B cell (primary cell): ENCODE measurements around the gene NACAD. TPM values are rescaled to one million over a fixed set of nuclear protein-coding genes. Genes with fewer than 3 reads are reported as not detected.

Experiments
- ATAC-seq: fragments of 200-7000 bp; cut with Tn5 transposase; one replicate; pipeline ENCODE4 v1.10.0; 2021; ENCODE audit warnings: low read depth, mild to moderate bottlenecking, moderate number of reproducible peaks, moderate library complexity
- CTCF ChIA-PET: fragments of 350-600 bp; sonication (Branson Sonifier 250); formaldehyde crosslinking; loops from one replicate; lab custom pipeline; 2021; ENCODE audit warnings: antibody characterized with exemption, inconsistent platforms; lab: Charles Lee
- POLR2A ChIA-PET: fragments of 350-600 bp; sonication (Branson Sonifier 250); formaldehyde crosslinking; loops from one replicate; lab custom pipeline; 2021; ENCODE audit warnings: antibody characterized with exemption; lab: Charles Lee
- DNase-seq: peaks from one replicate; pipeline ENCODE4 v3.0.0; 2013
- H2AFZ ChIP-seq: 2 replicates; pipeline ENCODE4 v1.6.1; 2012; ENCODE audit warnings: mild to moderate bottlenecking, low read depth, low read length; ENCODE audit not compliant: insufficient read depth, poor library complexity, severe bottlenecking
- H3K27ac ChIP-seq, 2 donors: 1 replicate in 1 of 2; 2 replicates in 1 of 2; pipeline ENCODE4 v1.5.1; 2012 to 2013; ENCODE audit warnings: low read length in 2 of 2, mild to moderate bottlenecking in 2 of 2, moderate library complexity in 1 of 2
- H3K27me3 ChIP-seq, 4 experiments: fragments of 200-600 bp in 1 of 4; sonication (generic) in 1 of 4; replicated peaks in 1 of 4; 1 replicate in 2 of 4; 2 replicates in 2 of 4; pipeline versions ENCODE4 v1.6.1 to v1.7.0; 2013 to 2016; ENCODE audit warnings: low read length in 3 of 4, mild to moderate bottlenecking in 2 of 4, mixed read lengths in 1 of 4, moderate library complexity in 1 of 4; ENCODE audit not compliant: insufficient read depth in 4 of 4, control insufficient read depth in 3 of 4; ENCODE audit errors: control extremely low read depth in 1 of 4
- H3K36me3 ChIP-seq, 2 experiments: replicated peaks in 1 of 2; 1 replicate in 1 of 2; 2 replicates in 1 of 2; pipeline versions ENCODE4 v1.6.1 to v1.7.1; 2013; ENCODE audit warnings: low read length in 1 of 2; ENCODE audit not compliant: insufficient read depth in 2 of 2, control insufficient read depth in 1 of 2; ENCODE audit errors: control extremely low read depth in 1 of 2, extremely low read depth in 1 of 2
- H3K4me1 ChIP-seq, 2 donors: fragments of 200-600 bp in 1 of 2; sonication (generic) in 1 of 2; 1 replicate in 1 of 2; 2 replicates in 1 of 2; pipeline versions ENCODE4 v1.5.1 to v1.6.1; 2013 to 2017; ENCODE audit warnings: low read length in 2 of 2; ENCODE audit not compliant: control insufficient read depth in 2 of 2, insufficient read depth in 2 of 2
- H3K4me2 ChIP-seq: replicated peaks from 2 replicates; pipeline ENCODE3; 2012; ENCODE audit warnings: mild to moderate bottlenecking, low read depth, low read length; ENCODE audit not compliant: poor library complexity, severe bottlenecking
- H3K4me3 ChIP-seq, 5 experiments: fragments of 200-600 bp in 1 of 5; sonication (generic) in 1 of 5; 1 replicate in 3 of 5; 2 replicates in 2 of 5; pipeline versions ENCODE4 v1.5.1 to v1.7.0; 2011 to 2016; ENCODE audit warnings: low read length in 4 of 5, mild to moderate bottlenecking in 4 of 5, low read depth in 2 of 5, control low read depth in 1 of 5, moderate library complexity in 1 of 5; ENCODE audit not compliant: insufficient read depth in 1 of 5; ENCODE audit errors: control extremely low read depth in 1 of 5, extremely low read depth in 1 of 5
- H3K79me2 ChIP-seq: fragments of 200-600 bp; sonication (generic); one replicate; pipeline ENCODE4 v1.6.0; 2016; ENCODE audit warnings: low read length; ENCODE audit not compliant: control insufficient read depth, insufficient read depth
- H3K9ac ChIP-seq: fragments of 200-600 bp; sonication (generic); 2 replicates; pipeline ENCODE4 v1.6.1; 2017; ENCODE audit warnings: mild to moderate bottlenecking, low read length, moderate library complexity
- H3K9me3 ChIP-seq, 3 donors: one replicate each; pipeline versions ENCODE4 v1.6.1 to v1.7.1; 2013; ENCODE audit warnings: low read length in 2 of 3; ENCODE audit not compliant: control insufficient read depth in 2 of 3, insufficient read depth in 1 of 3; ENCODE audit errors: control extremely low read depth in 1 of 3
- H4K20me1 ChIP-seq: 2 replicates; pipeline ENCODE4 v1.6.0; 2012; ENCODE audit warnings: mild to moderate bottlenecking, low read length; ENCODE audit not compliant: insufficient read depth, control insufficient read depth, poor library complexity, severe bottlenecking
- H3K27ac Mint-ChIP-seq: one replicate; pipeline ENCODE4 v1.8.0; 2021; ENCODE audit warnings: mixed read lengths
- H3K27me3 Mint-ChIP-seq: one replicate; pipeline ENCODE4 v1.8.0; 2021; ENCODE audit warnings: mixed read lengths
- H3K4me1 Mint-ChIP-seq: one replicate; pipeline ENCODE4 v1.8.0; 2021; ENCODE audit warnings: mixed read lengths
- H3K4me3 Mint-ChIP-seq: one replicate; pipeline ENCODE4 v1.8.0; 2021; ENCODE audit warnings: mixed read lengths
- H3K9me3 Mint-ChIP-seq: one replicate; pipeline ENCODE4 v1.8.0; 2022; ENCODE audit warnings: mixed read lengths; ENCODE audit not compliant: insufficient read depth
- EZH2 ChIP-seq: IDR thresholded peaks from 2 replicates; pipeline ENCODE4 v1.6.1; 2012; ENCODE audit warnings: borderline replicate concordance, low read depth, mild to moderate bottlenecking, moderate library complexity, low read length; ENCODE audit not compliant: insufficient read depth, poor library complexity, severe bottlenecking
- WGBS: methylation state at CpG from one replicate; pipeline ENCODE4 v1.1.5; 2013; ENCODE audit warnings: missing lambda C conversion rate; ENCODE audit not compliant: insufficient coverage; 5-methylcytosine and 5-hydroxymethylcytosine counted together
- intact Hi-C: fragments of 100-400 bp; cut with micrococcal nuclease; formaldehyde crosslinking; loops from one replicate; pipeline ENCODE4 v1.10.0; 2022
- polyA plus RNA-seq: library from polyadenylated mRNA; depleted of rRNA; stranded (reverse); fragments of >200 nt; gene quantifications from 2 replicates; pipeline ENCODE4 v1.2.3, GENCODE V29; 2012
- total RNA-seq, 2 donors: library from RNA; stranded (reverse); fragments of 120-200 nt in 1 of 2; gene quantifications; 1 replicate in 1 of 2; 2 replicates in 1 of 2; pipeline versions ENCODE4 v1.2.3 to v1.2.4, GENCODE V29; 2013 to 2022
- TF ChIP-seq, protein P1 (sequence below): fragments of 200-600 bp; IDR thresholded peaks from one replicate; pipeline ENCODE4 v1.8.0; 2022; ENCODE audit warnings: antibody characterized with exemption, mild to moderate bottlenecking

Gene NACAD
- total and polyA plus RNA-seq, 2 donors (not counting 1 experiment from before 2014, with no cell fraction given), result 0.04 to 0.49 TPM

DNA sequence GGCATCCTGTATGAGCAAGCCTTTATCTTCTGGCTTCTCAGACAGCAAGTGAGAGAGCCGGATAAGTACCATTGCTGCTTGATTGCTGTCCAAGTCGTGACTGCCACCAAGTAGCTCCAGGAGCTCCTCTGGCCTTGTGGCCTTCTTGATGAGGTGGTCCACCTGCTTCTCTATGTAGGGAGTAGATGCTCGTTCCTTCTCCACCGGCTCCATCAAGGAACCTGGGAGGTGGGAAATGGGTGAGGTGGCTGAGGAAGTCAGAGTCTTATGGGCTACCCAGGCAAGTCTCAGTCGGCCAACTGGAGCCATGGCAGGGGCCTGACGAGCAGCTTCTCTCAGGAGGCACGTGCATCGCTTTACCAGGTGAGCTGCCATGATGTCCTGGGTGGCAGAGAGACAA lies 20.1 kb upstream of the NACAD start:
- no peak for TF ChIP-seq EZH2
- TF ChIP-seq, protein P1, sequence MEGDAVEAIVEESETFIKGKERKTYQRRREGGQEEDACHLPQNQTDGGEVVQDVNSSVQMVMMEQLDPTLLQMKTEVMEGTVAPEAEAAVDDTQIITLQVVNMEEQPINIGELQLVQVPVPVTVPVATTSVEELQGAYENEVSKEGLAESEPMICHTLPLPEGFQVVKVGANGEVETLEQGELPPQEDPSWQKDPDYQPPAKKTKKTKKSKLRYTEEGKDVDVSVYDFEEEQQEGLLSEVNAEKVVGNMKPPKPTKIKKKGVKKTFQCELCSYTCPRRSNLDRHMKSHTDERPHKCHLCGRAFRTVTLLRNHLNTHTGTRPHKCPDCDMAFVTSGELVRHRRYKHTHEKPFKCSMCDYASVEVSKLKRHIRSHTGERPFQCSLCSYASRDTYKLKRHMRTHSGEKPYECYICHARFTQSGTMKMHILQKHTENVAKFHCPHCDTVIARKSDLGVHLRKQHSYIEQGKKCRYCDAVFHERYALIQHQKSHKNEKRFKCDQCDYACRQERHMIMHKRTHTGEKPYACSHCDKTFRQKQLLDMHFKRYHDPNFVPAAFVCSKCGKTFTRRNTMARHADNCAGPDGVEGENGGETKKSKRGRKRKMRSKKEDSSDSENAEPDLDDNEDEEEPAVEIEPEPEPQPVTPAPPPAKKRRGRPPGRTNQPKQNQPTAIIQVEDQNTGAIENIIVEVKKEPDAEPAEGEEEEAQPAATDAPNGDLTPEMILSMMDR, result no peak
- peaks cover 43% of the 10 kb centered on the region for H3K4me1 Mint-ChIP-seq
- Histone ChIP-seq H3K27me3 (no peaks in the 10 kb centered on the region), H3K4me3 (no peak overlapping the region), H3K4me1 (peaks cover 22 to 38% of the 10 kb centered on the region in 2 donors), H3K27ac (no peak overlapping the region), H3K36me3 (peaks cover 0 to 54% of the 10 kb centered on the region in 2 experiments), H3K4me2 (no peak overlapping the region), H3K79me2 (peaks cover 80% of the 10 kb centered on the region), H4K20me1 (peaks cover 55% of the 10 kb centered on the region), H2AFZ (no peak overlapping the region), H3K9me3 (no peaks in the 10 kb centered on the region), H3K9ac (no peak overlapping the region)
- ChIA-PET CTCF (interaction anchor here (0.7 kb wide), 1 partner anchor 308 kb away, joined by 3 read pairs; no protein-coding TSS in a partner anchor), POLR2A (no interaction called here)
- H3K27me3 Mint-ChIP-seq, result no peaks in the 10 kb centered on the region
- no peaks in the 10 kb centered on the region for H3K9me3 Mint-ChIP-seq
- peak overlapping the region; percentile 21 for H3K4me3 Mint-ChIP-seq
- WGBS, result 88% methylated on average over 8 of the region's 8 CpGs
- H3K27ac Mint-ChIP-seq, result no peak overlapping the region
- intact Hi-C loops, result no loop called here
- ATAC-seq, result no peak
- no peak for DNase-seq

DNA sequence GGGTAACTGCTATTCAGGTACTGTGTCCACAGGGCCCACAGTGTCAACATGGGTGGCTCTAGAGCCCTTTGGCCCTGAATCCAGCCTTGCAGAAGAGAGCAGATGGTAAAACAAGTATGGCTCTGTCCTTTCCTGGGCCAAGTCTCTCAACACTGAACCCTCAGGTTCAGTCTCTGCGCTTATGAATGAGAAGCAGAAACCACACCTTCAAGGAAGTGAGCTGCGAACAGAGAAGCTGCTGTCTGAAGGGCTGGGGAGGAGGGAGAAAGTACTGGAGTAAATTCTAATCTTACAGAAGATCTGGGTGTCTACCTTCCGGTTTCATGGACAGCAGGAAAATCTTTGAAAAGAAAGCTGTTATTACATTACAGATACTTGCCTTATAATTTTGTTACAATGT lies 18.6 kb upstream of the NACAD start:
- Histone ChIP-seq H2AFZ (no peak overlapping the region), H4K20me1 (peaks cover 70% of the 10 kb centered on the region), H3K27ac (no peak overlapping the region), H3K4me2 (peak overlapping the region; percentile 0), H3K4me1 (peaks cover 22 to 35% of the 10 kb centered on the region in 2 donors), H3K36me3 (peaks cover 0 to 69% of the 10 kb centered on the region in 2 experiments), H3K9ac (no peak overlapping the region), H3K4me3 (no peak overlapping the region), H3K79me2 (peaks cover 87% of the 10 kb centered on the region), H3K9me3 (no peaks in the 10 kb centered on the region), H3K27me3 (no peaks in the 10 kb centered on the region)
- H3K27me3 Mint-ChIP-seq, result no peaks in the 10 kb centered on the region
- CTCF ChIA-PET, result no interaction called here
- no peak overlapping the region for H3K27ac Mint-ChIP-seq
- TF ChIP-seq, protein P1, result no peak
- no peak for TF ChIP-seq EZH2
- peaks cover 36% of the 10 kb centered on the region for H3K4me1 Mint-ChIP-seq
- intact Hi-C loops, result no loop called here
- H3K4me3 Mint-ChIP-seq, result no peak overlapping the region
- POLR2A ChIA-PET, result no interaction called here
- no peaks in the 10 kb centered on the region for H3K9me3 Mint-ChIP-seq
- no CpG with 5 or more reads among the region's 3 CpGs for WGBS
- DNase-seq (no peak), ATAC-seq (no peak)
